Adrenal gland (tissue), 5 donors: ENCODE results near the gene MAGI1.

Experiments used
- POLR2A ChIP-seq, 2 donors: fragments of 450-650 bp; IDR thresholded peaks; one replicate each; pipeline ENCODE4 v1.6.1; 2017; ENCODE audit warnings: antibody characterized with exemption in 2 of 2, mild to moderate bottlenecking in 2 of 2, moderate library complexity in 1 of 2
- TF ChIP-seq, protein P1 (sequence below), 6 experiments: fragments of 450-650 bp in 4 of 6; fragments of 200-600 bp in 2 of 6; sonication (generic) in 1 of 6; IDR thresholded peaks; 1 replicate in 5 of 6; 2 replicates in 1 of 6; pipeline versions ENCODE4 v1.5.1 to v1.8.0; 2016 to 2021; ENCODE audit warnings: antibody characterized with exemption in 6 of 6, mild to moderate bottlenecking in 2 of 6, moderate library complexity in 1 of 6
- donor health status: DM: no; HTN: no; CAD: no.

DNA sequence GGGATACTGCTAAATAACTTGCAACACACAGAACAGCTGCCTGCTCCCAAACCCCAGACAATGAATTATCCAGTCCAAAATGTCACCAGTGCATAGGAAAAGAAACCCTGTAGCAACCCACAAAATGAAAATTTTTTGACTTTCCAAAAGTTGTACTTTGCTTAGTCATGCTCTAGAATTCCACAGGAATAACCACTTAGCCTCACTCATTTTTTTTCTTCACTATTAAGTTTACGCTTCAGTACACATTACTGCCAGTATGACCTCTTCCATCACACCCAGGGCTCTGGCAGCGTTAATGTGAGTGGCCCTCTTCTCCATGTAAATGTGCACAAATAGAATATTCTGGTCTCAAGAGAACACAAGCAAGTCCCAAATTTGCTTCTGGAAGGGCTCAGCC is 259.8 kb downstream of the MAGI1 start:
- no peak for TF ChIP-seq POLR2A (IDR thresholded peaks at IDR 0.05)
- TF ChIP-seq, protein P1, sequence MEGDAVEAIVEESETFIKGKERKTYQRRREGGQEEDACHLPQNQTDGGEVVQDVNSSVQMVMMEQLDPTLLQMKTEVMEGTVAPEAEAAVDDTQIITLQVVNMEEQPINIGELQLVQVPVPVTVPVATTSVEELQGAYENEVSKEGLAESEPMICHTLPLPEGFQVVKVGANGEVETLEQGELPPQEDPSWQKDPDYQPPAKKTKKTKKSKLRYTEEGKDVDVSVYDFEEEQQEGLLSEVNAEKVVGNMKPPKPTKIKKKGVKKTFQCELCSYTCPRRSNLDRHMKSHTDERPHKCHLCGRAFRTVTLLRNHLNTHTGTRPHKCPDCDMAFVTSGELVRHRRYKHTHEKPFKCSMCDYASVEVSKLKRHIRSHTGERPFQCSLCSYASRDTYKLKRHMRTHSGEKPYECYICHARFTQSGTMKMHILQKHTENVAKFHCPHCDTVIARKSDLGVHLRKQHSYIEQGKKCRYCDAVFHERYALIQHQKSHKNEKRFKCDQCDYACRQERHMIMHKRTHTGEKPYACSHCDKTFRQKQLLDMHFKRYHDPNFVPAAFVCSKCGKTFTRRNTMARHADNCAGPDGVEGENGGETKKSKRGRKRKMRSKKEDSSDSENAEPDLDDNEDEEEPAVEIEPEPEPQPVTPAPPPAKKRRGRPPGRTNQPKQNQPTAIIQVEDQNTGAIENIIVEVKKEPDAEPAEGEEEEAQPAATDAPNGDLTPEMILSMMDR (IDR thresholded peaks at IDR 0.05): no peak
